Stimulated activated CD4-positive, alpha-beta T cell treated with anti-CD3 and anti-CD28 coated beads, TNF-alpha, amount 100 ng/mL, for 4 hours (primary cell): ENCODE results near the gene USP34.
"Not testable (repeated sequence)": the region's sequence is repeated elsewhere in the genome, so short reads cannot be mapped to it uniquely, and the experiment has no call there.

ENCODE experiments used
- DNase-seq, 3 experiments: peaks; one replicate each; pipeline ENCODE4 v3.0.0-alpha.2; 2020; ENCODE audit warnings: low read depth in 3 of 3

USP34 gene

DNA sequence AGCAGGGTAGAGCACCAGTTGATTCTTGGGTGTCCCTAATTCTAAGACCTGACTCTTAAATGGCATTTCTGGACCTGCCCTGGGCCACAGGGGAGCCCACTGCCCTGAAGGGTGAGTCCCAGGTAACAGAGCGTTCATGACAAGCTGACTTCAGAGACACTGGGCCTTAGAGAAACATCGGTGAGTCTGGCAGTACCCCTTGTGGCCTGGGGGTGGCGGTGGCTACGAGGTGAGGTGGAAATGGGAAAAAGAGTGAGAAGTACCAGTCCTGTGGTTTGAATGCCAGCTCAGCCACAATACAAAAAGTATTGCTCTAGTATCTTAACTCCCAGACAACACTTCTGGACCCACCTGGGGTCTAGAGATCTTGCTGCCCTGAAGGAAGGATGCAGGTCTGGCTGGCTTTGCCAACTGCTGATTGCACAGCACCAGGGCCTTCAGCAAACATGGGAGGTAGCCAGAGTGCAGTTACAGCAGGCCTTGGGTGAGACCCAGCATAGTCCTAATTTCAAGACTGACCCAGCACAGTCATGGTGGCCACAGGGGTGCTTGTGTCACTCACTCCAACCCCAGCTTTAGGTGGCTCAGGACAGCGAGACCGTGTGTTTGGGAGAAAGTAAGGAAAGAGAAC is 44.5 kb downstream of the USP34 start:
- DNase-seq: peak; percentile 33 to 56 (median 49)

DNA sequence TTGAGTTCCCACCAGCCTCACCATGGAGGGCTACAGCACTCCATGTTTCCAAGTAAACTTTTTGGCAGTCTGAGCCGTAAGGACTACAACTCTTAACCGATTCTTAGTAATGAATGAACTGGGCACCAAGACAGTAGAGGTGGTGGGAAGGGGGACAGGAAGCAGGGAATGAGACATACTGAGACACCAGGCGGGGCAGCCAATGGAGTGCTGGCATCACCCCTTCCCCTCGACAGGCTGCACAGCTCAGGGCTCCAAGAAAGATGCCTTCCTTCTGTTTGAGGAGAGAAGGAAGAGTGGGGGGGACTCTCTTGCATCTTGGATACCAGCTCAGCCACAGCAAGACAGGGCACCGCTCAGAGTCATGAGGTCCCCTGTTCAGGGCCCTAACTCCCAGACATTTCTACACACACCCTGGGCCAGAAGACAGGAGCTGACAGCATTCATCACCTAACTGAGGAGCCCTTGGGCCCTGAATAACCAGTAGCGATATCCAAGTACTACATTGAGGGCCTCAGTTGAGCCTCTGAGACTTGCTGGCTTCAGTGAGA is 45.2 kb downstream of the USP34 start:
- DNase-seq: no peak

DNA sequence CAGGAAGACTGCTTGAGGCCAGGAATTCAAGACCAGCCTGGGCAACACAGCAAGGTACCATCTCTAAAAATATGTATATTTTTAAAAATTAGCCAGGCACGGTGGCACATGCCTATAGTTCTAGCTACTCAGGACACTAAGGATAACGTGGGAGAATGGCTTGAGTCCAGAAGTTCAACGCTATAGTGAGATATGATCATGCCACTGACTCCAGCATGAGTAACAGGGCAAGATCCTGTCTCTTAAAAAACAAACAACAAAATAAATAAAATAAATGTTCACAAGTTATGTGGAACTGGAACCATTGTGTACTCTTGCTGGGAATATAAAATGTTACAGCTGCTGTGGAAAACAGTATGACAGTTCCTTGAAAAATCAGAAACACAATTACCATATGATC is 47.2 kb downstream of the USP34 start:
- no peak for DNase-seq

DNA sequence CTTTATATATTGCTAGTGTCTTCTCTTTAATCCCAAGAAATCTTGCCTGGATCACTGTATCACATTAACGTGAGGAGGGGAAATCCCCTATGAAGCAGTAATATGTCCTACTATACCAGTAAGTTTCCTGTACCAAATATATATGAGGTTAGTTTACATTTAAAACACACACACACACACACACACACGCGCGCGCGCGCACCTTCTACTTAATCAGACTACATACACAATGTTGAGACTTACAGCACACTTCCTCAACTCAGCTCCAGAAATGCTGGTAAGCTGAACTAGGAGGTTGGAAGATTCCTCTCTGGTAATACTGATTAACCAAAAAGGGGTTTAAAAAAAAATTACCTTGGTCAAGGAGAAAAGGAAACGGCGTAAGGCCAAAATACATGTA is 49.3 kb downstream of the USP34 start:
- peak in 1 of 3 experiments; percentile 7 for DNase-seq

DNA sequence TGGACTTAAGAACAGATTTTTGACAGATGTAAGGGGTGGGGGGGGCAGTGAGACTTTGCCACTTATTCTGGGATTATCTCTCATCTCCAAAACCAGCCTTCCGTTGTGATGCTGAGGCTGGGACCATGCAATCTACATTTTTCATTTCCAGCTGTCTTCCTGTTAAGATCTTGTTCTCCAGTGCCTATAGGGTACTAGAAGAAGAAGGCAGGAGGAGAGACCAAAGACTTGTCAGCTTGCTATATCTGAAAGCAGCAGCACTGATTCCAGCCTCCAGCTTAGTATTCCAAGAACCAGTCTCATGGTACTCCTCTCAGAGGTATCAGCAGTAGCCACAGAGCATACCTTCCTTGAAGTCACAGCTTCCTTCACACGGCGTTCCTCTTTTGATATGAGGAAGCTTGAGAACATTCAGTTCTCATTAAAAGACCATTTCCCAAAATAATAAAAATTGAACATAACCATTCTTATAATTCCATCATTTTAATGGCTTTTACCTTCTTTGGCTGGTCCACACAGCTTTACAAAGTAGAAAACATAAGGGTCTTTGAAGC is 49.8 kb downstream of the USP34 start:
- no peak for DNase-seq

DNA sequence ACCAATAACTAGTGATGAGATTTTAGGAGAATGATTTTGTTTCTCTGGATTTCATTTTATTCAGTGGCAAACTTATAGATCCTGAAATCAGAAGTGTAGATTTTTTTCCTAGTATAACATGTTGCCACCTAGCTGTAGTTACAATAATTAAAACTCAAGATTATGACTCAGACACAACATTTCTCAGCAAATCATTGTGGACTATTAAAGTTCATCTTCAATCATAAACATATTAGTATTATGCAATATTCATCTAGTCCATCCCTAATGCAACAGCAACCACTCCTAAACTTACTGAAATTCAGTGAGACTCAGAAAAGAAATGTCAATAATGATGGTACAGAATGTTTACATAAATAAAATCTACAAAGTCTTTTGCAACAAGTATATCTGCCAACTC is 51.3 kb downstream of the USP34 start:
- DNase-seq: no peak

DNA sequence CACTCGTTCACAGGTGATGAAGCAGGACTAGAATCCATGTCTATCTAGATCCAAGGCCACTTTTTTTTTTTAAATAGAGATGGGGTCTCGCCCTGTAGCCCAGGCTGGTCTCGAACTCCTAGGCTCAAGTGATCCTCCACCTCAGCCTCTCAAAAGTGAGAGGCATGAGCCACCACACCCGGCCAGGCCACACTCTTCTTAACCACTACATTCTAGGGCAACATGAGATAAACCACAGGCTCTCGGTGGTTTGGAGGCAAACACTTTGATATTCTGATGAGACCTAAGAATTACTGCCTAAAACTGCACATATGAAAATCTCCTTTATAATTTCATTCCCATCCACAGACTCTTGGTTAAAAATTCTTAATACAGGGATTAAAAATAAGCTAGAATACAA is 51.8 kb downstream of the USP34 start:
- no peak for DNase-seq

DNA sequence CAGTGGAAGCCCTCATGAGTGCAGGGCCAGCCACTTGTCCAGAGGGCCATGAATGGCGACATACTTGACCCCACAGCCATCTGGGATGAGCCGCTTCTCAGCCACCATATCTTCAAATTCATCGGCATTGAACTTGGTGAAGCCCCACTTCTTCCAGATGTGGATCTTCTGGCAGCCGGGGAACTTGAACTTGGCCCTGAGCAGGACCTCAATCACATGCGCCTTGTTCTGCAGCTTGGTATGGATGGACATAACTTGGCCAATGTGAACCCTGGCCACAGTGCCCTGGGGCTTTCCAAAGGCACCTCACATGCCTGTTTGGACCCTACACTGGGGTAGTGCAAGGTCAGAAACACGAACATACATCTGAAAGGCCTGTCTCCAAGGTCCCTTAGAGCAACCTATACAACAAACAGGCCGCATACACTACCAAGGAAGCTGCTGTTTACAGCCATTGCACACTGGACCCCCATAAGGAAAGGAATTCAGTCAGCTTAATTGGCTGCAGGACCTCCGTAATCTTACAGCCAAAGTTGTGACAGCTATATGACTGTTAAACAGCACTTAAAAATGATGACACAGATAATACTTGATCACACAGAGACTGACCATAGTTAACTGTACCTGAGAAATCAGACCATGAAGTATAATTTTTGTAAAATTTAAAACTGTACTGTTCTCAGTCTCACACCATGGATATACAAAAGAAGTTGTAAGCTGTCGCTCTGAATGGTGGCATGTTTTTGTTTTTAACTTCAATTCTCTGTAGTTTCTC is 53.8 kb downstream of the USP34 start:
- DNase-seq: no peak

DNA sequence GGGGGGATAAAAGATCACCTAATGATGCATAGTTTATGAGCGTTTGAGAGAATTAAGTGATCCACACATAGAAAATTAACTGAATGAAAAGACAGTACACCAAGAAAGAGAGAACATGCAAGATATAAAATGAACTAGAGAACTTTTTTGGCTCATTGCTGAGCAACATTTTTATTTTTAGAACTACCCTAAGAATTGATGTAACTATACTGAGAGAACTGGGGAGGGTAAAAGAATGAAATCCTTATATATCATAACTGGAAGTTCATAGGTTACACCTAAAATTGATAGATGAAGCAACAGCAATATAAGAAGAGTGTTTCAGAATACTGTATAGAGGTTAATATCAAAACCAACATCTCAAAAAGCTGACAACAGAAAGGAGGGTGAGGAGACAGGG is 55.6 kb downstream of the USP34 start:
- DNase-seq: no peak

DNA sequence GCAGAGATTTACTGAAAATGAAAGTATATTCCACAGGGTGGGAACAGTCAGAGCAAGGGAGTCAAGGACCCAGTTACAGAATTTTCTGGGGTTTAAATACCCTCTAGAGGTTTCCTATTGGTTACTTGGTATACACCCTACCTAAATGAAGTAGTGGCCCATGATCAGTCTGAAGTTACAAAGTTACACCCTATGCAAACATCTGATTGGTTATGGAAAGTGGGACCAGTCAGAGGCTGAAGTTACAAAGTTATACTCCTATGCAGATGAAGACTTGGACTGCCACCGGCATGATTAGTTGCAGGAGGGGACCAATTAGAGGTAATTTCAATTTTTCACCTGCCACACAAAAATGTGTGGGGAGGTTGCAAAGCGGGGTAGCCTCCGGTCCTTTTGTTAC is 56.2 kb downstream of the USP34 start:
- no peak for DNase-seq

DNA sequence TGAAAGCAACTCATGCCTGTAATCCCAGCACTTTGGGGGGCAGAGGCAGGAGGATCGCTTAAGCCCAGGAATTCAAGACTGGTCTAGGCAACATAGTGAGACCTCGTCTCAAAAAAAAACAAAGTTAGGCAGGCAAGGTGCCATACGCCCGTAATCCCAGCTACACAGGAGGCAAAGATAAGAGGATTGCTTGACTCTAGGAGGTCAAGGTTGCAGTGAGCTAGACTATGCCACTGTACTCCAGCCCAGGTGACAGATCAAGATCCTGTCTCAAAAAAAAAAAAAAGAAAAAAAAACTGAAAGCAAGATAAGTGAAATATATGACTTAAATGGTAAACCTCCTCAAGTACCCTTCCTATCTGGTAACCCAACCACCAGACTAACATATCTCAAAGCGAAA is 59.8 kb downstream of the USP34 start:
- DNase-seq: no peak

DNA sequence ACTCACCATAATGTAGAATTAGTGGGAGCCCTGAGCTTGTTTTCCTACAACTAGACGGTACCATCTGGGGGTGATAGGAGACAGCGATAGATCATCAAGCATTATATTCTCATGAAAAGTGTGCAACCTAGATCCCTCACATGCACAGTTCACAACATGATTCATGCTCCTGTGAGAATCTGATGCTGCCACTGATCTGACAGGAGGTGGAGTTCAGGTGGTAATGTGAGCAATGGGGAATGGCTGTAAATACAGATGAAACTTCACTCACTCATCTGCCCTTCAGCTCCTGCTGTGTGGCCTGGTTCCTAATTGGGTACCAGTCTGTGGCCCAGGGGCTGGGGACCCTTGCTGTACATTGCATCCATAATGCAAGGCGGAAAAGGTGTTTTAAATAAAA is 60.7 kb downstream of the USP34 start:
- DNase-seq: no peak

DNA sequence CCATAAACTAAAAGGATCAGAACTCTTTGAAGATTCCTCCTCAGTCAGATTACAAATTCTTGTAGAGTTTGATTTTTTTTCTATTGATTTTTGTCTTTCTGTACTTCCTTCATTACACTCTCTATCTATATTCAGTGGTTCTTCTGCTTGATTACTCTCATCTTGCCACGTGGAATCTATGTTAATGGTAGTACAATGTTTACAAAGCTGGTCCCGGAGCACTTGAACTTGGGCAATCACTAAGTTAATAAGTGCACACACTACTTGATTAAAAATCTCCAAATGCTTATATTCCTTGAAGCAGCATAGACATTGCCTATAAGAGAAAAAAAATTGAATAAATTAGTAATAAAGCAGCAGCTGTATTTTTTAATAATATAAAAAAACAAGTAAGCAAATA is 65.1 kb downstream of the USP34 start:
- DNase-seq: no peak

DNA sequence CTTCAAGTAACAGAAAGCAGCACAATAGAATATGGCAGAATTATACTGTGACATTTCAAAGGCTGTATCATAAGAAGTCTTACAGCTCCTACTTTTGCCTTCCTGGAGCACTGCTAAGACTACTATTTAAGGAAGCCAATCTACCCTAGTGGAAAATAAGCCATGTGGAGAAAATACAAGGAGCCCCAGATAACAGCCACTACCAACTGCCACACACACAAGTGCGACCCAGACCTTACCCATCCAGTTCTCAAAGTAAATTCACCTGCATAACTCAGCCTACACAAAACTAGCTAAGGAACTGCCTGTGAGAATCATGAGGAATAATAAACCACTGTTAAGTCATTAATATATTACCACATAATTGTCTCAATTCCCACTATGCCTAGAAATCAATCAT is 66.4 kb downstream of the USP34 start:
- DNase-seq: no peak

DNA sequence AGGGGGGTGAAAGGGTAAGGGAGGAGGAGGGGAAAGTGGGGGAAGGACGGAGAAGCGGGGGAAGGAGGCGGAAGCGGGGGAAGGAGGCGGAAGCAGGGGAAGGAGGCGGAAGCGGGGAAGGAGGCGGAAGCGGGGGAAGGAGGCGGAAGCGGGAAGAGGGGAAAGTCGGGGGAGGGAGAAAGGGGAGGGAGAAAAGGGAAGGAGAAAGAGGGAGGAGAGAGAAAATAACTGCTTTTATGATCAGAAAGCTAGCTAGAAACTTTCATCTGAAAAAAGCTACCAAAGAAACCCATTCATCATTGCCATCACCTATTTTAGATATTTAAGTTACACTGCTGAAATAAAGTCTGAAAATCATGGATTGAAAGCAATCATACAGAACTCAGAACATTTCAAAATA is 72.5 kb downstream of the USP34 start:
- no peak for DNase-seq

DNA sequence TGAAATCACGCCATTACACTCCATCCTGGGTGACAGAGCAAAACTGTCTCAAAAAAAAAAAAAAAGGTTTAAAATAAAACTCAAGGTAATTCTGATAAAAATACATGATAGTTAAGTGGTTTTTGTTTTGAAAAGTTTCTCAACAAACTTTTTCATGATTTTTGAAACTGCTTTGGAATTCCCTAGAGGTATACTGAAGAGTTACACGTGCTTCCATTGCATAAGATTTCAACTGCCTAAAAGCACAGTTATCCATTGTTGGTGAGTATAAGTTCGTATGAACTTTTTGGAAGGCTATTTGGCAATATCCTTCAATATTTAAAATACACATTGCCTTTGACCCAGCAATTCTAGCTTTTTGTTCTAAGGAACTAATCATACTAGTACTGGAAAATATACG is 74.9 kb downstream of the USP34 start:
- no peak for DNase-seq

DNA sequence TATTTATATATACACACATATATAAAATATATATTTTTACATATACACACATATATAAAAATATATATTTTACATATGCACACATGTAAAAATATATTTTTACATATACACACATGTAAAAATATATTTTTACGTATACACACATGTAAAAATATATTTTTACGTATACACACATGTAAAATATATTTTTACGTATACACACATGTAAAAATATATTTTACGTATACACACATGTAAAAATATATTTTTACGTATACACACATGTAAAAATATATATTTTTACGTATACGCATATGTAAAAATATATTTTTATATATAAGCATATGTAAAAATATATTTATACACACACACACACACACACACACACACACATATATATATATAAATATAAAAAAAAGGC is 83.3 kb downstream of the USP34 start:
- DNase-seq: not testable (repeated sequence)

DNA sequence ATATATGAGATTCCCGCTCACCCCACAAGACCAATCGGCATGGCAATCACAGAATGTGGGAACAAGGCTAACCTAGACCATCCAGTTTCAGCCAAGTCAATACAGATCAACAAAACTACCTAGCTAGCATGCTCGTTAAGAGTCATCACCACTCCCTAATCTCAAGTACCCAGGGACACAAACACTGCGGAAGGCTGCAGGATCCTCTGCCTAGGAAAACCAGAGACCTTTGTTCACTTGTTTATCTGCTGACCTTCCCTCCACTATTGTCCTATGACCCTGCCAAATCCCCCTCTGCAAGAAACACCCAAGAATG is 90.0 kb downstream of the USP34 start:
- DNase-seq: not testable (repeated sequence)

DNA sequence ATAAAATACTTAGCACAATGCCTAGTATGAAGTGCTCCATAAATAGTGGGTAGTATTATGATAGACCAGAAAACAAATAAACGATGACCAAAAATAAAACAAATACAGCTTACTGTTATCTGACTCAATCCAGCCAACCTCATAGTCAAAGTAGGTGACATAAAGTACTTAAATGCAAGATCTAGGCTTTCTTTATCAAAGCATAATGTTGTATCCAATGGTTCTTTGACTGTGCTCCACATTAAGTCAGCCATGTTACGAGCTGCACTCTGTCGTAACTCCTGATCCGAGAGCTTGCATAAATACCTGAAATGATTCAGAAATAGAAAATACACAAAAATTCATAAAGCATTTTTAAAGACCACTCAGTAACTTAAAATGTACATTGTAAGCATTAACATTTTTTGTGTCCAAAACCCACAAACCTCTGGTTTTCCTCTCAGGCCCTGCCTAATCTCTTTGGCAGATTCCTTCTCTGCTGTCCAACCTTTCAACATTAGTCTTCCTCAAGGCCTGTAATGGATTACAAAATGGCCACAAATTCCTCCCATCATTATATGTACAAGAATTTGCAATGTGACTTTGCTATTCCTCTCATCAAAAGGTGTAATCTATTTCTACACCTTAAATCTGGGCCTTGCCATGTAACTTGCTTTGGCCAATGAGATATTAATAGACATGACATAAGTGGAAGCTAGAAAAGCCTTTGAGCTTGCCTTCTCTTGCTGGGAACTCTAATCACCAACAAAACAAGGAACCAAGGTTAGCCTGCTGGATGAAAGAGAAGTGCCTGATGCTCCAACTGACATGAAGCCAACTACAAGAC is 90.6 kb downstream of the USP34 start:
- no peak for DNase-seq

DNA sequence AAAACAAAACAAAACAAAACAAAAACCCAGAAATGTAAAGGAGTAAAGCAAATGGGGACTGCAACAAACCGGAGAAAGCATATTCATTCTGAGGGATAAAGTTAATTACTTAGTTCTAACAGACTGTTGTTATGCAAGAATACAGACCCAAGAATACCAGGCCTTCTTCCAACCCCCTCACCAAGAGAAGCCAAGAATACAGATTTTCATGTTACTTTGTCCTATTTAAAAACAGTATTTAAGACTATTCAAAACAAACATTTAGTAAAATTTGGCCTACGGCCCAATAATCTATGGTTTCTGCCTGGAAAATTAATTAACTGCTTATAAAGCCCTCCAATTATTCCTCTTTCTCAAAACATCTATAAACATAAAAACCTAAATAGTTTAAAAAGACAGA is 91.4 kb downstream of the USP34 start:
- DNase-seq: no peak

DNA sequence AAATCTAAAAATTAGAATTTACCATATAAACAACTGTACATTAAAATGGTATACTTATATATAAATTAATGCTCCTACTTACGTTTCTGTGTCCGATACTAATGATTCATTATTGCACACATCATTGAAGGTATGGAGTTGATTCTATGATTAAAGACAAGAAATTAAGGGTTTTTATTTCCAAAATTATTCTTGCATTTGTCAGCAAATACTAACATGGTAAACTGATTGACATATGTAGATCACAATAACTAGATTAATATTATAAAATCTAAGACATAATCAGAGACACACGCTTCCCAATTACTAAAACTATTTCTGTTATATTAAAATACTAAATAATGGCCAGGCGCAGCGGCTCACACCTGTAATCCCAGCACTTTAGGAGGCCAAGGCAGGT is 92.6 kb downstream of the USP34 start:
- no peak for DNase-seq

DNA sequence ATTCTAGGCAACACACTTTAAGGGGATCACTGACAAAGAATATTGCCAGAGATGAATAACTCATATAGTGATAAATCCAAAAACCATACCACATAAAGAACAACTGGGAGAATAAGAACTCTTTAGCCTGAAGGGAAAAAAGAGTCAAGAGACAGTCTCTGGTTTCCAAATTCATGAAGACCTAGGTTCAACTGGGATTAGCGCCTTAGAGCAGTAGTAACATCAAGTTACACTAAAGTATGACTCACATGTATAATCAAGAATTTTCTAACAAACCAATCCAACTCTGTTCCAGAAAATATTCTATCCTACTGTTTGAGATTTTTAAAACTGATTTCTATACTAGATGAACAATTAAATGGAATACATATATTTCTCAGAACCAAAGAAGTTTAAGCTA is 93.8 kb downstream of the USP34 start:
- DNase-seq: no peak
